Measurements from ENCODE around the gene MKX.

The MKX gene

DNA sequence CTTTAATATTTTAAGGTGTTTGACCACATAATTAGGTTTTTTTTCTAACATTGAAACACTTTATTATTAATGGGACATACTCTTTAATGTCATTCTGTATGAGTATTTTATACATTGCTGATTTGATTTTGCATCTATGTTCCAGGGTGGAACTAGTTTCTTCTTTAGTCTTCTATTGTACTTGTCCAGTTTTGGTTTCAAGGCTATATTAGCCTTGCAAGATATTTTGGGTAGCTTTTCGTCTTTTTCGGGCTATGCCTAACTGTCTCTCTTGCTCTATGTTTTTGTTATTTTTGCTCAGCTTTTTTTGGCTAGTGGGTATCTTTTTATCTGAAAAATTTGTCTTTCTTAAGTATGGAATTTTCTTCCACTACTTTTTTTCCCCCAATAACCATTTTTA, 38.7 kb upstream of the MKX start:
- Histone ChIP-seq H3F3A (ENCODE audit: insufficient read depth, low read length) (no peaks in the 10 kb centered on the region; the same call in 1 of the 2 replicates), H3K4me2 (ENCODE audit: low read depth, low read length) (peak overlapping the region; percentile 56), H3K9me2 (replicated peaks; ENCODE audit: insufficient read depth, low read length) (no peaks in the 10 kb centered on the region), H3K4me3 (ENCODE audit: low read length) (peak overlapping the region; percentile 9), H3K36me3 (replicated peaks; ENCODE audit: insufficient read depth, low read length) (no peaks in the 10 kb centered on the region), H3K9ac (ENCODE audit: low read length) (no peak overlapping the region), H3K27me3 (replicated peaks; ENCODE audit: insufficient read depth, low read length) (no peaks in the 10 kb centered on the region), H3K4me1 (ENCODE audit: low read length) (peaks cover 12% of the 10 kb centered on the region), H3K27ac (ENCODE audit: low read length) (peak overlapping the region; percentile 34; the same call in 1 of the 2 replicates), H3K79me2 (ENCODE audit: low read length) (no peaks in the 10 kb centered on the region), H2AFZ (ENCODE audit: low read length) (peak overlapping the region; percentile 17), H4K20me1 (ENCODE audit: insufficient read depth, low read length) (no peaks in the 10 kb centered on the region), H3K9me3 (replicated peaks; ENCODE audit: insufficient read depth, low read length) (no peaks in the 10 kb centered on the region)
- peak; percentile 56 for DNase-seq
- TF ChIP-seq, protein P1, sequence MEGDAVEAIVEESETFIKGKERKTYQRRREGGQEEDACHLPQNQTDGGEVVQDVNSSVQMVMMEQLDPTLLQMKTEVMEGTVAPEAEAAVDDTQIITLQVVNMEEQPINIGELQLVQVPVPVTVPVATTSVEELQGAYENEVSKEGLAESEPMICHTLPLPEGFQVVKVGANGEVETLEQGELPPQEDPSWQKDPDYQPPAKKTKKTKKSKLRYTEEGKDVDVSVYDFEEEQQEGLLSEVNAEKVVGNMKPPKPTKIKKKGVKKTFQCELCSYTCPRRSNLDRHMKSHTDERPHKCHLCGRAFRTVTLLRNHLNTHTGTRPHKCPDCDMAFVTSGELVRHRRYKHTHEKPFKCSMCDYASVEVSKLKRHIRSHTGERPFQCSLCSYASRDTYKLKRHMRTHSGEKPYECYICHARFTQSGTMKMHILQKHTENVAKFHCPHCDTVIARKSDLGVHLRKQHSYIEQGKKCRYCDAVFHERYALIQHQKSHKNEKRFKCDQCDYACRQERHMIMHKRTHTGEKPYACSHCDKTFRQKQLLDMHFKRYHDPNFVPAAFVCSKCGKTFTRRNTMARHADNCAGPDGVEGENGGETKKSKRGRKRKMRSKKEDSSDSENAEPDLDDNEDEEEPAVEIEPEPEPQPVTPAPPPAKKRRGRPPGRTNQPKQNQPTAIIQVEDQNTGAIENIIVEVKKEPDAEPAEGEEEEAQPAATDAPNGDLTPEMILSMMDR (IDR thresholded peaks at IDR 0.05; ENCODE audit: low read length): no peak
- TF ChIP-seq EZH2phosphoT487 (IDR thresholded peaks at IDR 0.05; ENCODE audit: low read length): no peak
- TF ChIP-seq EZH2 (optimal IDR thresholded peaks at IDR 0.05; ENCODE audit: low read depth, low read length): no peak

DNA sequence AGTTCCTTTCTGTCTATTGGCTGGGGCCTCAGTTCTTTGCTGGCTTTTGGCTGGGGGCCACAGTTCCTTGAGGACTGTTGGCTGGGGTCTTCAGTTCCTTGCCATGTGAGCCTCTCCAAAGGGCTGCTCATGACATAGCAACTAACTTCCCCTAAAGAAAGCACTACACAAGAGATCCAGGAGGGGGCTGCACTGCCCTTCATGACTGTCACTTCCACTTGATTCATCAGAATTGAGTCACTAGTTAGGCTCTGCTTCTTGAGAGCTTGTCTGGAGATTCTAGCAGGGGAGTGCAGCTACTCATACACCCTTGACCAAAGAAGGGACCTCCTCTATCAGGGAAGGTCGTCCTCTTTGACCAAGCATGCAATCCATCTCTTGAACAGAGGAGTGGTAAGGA, 38.0 kb upstream of the MKX start:
- H4K20me1 ChIP-seq (ENCODE audit: insufficient read depth, low read length): no peaks in the 10 kb centered on the region
- H3K9me3 ChIP-seq (replicated peaks; ENCODE audit: insufficient read depth, low read length): no peaks in the 10 kb centered on the region
- no peaks in the 10 kb centered on the region for H3K9me2 ChIP-seq (replicated peaks; ENCODE audit: insufficient read depth, low read length)
- no peaks in the 10 kb centered on the region for H3K79me2 ChIP-seq (ENCODE audit: low read length)
- peak overlapping the region; percentile 37 for H2AFZ ChIP-seq (ENCODE audit: low read length)
- H3K4me3 ChIP-seq (ENCODE audit: low read length): 0 out of 2 replicates have a peak overlapping the region, but pooled peaks have one; percentile 9
- H3K27ac ChIP-seq (ENCODE audit: low read length): peak overlapping the region; percentile 34; the same call in 1 of the 2 replicates
- no peak overlapping the region for H3K9ac ChIP-seq (ENCODE audit: low read length)
- H3K36me3 ChIP-seq (replicated peaks; ENCODE audit: insufficient read depth, low read length): no peaks in the 10 kb centered on the region
- peak overlapping the region; percentile 56 for H3K4me2 ChIP-seq (ENCODE audit: low read depth, low read length)
- H3K4me1 ChIP-seq (ENCODE audit: low read length): peaks cover 12% of the 10 kb centered on the region
- no peaks in the 10 kb centered on the region; the same call in 1 of the 2 replicates for H3F3A ChIP-seq (ENCODE audit: insufficient read depth, low read length)
- TF ChIP-seq EZH2 (optimal IDR thresholded peaks at IDR 0.05; ENCODE audit: low read depth, low read length): no peak
- TF ChIP-seq, protein P1 (IDR thresholded peaks at IDR 0.05; ENCODE audit: low read length): peak; percentile 75
- no peak for TF ChIP-seq EZH2phosphoT487 (IDR thresholded peaks at IDR 0.05; ENCODE audit: low read length)
- H3K27me3 ChIP-seq (replicated peaks; ENCODE audit: insufficient read depth, low read length): no peaks in the 10 kb centered on the region
- peak; percentile 73 for DNase-seq

DNA sequence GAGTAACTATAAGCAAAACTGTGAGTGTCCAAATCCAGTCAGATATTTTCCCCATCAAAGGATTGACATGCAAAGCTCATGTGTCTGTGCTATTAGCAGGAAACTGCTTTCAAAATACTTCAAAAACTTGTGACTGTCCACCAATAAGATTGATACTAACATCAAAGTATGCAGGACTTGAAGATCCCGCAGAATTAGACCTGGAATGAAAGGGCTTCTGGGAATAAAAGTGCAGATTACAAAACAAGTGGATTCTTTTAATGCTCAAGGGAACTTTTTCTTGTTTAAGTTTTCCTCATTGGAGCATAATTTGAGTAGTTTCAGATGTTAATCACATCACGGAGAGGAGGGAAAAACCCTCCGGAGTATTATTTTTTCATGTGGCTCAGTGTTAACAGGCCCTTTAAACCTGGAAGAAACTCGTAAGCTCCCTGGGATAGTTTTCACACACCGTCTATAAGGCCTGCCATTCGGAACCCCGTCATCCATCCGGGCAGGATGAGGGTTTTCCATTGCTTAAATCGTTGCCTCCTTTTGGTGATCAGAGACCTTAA, 33.9 kb upstream of the MKX start:
- Histone ChIP-seq H3K79me2 (ENCODE audit: low read length) (no peaks in the 10 kb centered on the region), H3K9me2 (replicated peaks; ENCODE audit: insufficient read depth, low read length) (no peaks in the 10 kb centered on the region), H3K36me3 (replicated peaks; ENCODE audit: insufficient read depth, low read length) (no peaks in the 10 kb centered on the region), H3K9me3 (replicated peaks; ENCODE audit: insufficient read depth, low read length) (no peaks in the 10 kb centered on the region), H3F3A (ENCODE audit: insufficient read depth, low read length) (no peaks in the 10 kb centered on the region; the same call in 1 of the 2 replicates), H3K4me1 (ENCODE audit: low read length) (peaks cover 7% of the 10 kb centered on the region), H3K4me2 (ENCODE audit: low read depth, low read length) (no peak overlapping the region), H3K4me3 (ENCODE audit: low read length) (no peak overlapping the region), H4K20me1 (ENCODE audit: insufficient read depth, low read length) (no peaks in the 10 kb centered on the region), H3K27ac (ENCODE audit: low read length) (no peak overlapping the region), H2AFZ (ENCODE audit: low read length) (no peak overlapping the region), H3K9ac (ENCODE audit: low read length) (no peak overlapping the region), H3K27me3 (replicated peaks; ENCODE audit: insufficient read depth, low read length) (no peaks in the 10 kb centered on the region)
- TF ChIP-seq EZH2 (optimal IDR thresholded peaks at IDR 0.05; ENCODE audit: low read depth, low read length): no peak
- TF ChIP-seq, protein P1 (IDR thresholded peaks at IDR 0.05; ENCODE audit: low read length): no peak
- no peak for DNase-seq
